Measurements from ENCODE around the gene LHFPL5.

Gene LHFPL5

DNA sequence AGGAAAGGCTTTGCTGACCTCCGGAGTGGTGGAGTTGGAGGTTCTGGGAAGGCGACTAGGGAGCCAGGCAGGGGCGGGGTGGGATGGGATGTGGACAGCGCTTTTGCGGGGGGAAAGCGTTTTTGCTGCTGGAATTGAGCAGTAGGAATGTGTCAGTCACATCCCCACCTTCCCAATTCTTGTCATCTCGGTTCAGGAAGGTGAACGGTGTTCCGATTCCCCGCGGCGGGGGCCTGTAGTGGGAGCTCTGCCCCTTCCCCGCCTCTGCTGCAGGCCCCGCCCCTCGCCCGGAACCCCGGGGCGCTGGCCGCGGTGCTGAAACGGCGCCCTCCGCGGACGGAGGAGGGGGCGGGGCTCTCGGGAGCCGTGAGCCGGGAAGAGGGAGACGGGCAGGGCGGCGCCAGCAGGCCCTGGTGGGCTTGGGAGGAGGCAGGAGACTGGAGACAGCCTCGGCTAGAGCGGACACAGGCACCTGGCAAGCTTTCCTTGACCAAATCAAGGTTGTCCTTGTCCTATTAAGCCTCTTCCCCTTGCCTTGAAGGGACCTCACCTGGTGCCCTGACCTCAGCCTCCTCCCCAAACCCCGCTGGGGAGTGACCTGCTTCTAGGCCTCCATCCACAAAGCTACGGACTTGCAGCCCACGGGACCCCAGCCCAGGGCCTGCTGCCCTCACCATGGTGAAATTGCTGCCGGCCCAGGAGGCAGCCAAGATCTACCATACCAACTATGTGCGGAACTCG is at the start of gene LHFPL5:
Gene LHFPL5 (plus strand): TSS at position 357 of the 741 bp plus-strand sequence. CDS start 319 bp downstream, at position 676.
- DNase-seq = no peak

GRCh38 chr6:35757456-35758123 is 47.6 kb upstream of the LHFPL5 start:
- DNase-seq = no peak

GRCh38 chr6:35759426-35759825 is 45.7 kb upstream of the LHFPL5 start:
- DNase-seq = no peak

- no peak for DNase-seq
Measured at GRCh38 chr6:35765739-35766138, 39.4 kb upstream of the LHFPL5 start.

DNA sequence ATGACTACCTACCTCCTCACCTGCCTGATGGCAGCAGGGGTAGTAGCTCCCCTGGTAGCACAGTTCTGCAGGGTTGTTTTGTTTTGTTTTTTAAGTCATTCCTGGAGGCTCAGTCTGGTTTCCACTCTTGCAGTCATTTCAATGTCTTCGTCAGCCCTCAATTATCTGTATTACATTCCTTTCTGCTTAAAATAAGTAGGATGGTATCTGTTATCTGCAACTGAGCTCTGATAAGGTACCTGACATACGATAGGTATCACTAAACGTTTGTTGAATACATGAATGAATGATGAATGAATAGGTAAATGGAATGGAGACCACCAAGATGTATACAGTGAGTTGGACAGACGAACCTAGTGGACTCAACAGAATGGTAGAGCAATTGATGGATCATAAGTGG is 35.9 kb upstream of the LHFPL5 start:
- no peak for DNase-seq

- no peak for DNase-seq
Measured at GRCh38 chr6:35771343-35771627, 33.9 kb upstream of the LHFPL5 start.

- no peak for DNase-seq
Measured at GRCh38 chr6:35774116-35774794, 30.9 kb upstream of the LHFPL5 start.

GRCh38 chr6:35775031-35775430 is 30.1 kb upstream of the LHFPL5 start:
- no peak for DNase-seq

DNA sequence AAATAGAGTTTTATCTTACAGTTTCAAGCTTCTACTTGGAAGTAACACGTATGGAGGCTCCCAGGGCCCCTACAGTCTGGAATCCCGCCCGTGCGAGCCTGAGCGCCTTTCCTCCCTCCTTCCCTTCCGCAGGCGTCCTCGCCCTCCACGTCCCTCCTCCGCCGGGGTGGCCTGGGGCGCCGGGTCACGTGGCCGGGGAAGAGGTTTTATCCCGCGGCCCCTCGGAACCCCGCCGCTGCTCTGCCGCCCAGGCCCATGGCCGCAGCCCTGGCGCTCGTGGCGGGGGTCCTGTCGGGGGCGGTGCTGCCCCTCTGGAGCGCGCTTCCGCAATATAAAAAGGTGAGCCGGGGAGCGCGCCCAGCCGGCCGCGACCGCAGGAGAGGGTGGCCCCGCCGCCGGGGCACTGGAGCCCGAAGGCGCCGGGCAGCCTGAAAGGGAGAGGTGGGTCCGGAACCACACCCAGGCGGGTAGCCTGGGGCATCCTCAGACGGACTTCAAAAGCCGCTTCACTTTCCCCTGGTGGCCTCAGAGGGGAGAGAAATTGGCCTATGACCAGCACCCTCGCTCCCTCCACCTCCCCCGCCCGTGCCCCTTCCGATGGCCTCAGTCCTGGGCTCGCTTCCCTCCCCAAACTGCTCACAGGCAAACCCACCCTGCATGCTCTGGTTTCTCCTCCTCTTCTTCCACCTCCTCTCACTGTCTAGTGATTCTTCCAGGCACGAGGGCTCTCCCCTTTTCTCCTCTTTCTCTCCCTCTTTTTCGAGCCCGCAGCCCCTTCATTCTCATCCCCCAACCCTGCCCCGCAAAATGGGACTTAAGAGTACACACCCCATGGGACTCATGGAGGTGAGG is 28.6 kb upstream of the LHFPL5 start, which contains the start of gene CLPSL2:
Gene CLPSL2 (plus strand): TSS at position 235 of the 852 bp plus-strand sequence. CDS start 21 bp downstream, at position 256.
- no peak for DNase-seq

- DNase-seq = no peak
Measured at GRCh38 chr6:35777356-35778102, 27.6 kb upstream of the LHFPL5 start.

- no peak for DNase-seq
Measured at GRCh38 chr6:35778437-35778836, 26.7 kb upstream of the LHFPL5 start.

DNA sequence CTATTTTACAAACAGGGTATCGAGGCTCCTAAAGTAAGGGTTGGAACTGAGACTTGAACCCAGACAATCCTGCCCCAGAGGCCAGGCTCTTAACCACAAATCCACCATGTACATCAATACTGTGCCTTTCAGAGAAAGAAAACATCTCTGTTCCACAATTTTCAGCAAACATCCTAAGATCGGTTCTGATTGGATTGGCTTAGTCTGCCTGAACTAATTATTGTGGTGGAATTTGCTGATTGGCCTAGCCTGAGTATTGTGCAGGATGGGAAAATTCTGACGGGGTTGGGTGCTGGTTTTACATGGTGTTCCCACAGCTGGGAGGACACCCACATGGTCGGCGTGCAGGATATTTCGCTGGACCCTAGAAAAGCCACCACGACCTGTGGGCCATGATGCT is 24.4 kb upstream of the LHFPL5 start, which contains the start of gene CLPSL1:
Gene CLPSL1 (plus strand): TSS at position 301 of the 400 bp plus-strand sequence. CDS start 92 bp downstream, at position 393.
- DNase-seq = no peak

DNA sequence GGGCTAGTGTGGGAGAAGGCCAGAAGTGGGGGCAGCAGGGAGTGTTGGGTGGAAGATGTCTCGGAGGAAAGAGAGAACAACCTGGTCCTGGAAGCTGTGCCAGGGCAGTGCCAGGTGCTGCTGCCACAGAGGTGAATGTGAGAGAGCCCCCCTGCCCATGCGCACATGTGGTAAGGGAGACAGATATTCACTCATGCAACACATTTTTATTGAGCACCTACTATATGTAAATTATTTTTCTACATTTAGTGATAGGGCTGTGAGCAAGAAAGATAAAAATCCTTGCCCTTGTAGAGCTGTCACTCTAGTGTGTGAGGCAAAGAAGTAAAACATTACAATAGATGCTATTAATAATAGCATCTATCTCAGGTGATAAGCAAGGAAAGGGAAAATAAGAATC is 23.9 kb upstream of the LHFPL5 start:
- DNase-seq = no peak

DNA sequence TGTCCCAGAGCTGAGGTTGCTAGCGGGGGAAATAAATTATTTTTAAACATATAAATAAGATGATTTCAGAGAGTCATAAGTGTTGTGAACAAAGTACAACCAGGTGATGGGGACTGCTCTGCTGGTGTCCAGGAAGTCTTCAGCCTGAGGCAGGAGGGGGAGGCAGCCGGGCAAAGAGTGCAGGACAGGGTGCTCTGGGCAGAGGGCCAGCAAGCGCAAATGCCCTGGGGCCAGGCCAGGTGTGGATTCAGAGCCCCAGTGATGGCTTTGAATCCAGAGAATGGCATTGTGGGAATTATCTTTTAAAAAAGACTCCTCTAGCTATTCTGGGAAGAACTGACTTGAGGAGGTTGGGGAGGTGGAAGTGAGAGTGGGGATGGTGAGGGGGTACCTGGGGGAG is 22.7 kb upstream of the LHFPL5 start:
- DNase-seq = no peak

GRCh38 chr6:35784200-35784599 is 21.0 kb upstream of the LHFPL5 start:
- no peak for DNase-seq

GRCh38 chr6:35786272-35786671 is 18.9 kb upstream of the LHFPL5 start:
- no peak for DNase-seq

DNA sequence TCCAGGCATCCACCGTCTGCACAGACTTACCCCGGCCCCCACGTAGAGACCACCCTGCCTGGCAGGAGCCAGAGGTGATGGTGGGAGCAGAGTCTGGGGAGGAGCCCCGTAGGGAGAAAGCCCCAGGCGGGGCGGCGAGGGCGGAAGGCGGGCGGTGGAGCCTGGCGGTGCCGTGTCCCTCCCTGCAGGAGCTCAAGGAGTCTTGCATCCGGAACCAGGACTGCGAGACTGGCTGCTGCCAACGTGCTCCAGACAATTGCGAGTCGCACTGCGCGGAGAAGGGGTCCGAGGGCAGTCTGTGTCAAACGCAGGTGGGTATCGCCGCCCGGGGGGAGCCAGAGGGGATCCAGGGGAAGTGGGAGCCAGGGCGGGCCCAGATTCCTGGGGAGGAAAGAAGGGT is 18.3 kb upstream of the LHFPL5 start:
- DNase-seq = no peak

DNA sequence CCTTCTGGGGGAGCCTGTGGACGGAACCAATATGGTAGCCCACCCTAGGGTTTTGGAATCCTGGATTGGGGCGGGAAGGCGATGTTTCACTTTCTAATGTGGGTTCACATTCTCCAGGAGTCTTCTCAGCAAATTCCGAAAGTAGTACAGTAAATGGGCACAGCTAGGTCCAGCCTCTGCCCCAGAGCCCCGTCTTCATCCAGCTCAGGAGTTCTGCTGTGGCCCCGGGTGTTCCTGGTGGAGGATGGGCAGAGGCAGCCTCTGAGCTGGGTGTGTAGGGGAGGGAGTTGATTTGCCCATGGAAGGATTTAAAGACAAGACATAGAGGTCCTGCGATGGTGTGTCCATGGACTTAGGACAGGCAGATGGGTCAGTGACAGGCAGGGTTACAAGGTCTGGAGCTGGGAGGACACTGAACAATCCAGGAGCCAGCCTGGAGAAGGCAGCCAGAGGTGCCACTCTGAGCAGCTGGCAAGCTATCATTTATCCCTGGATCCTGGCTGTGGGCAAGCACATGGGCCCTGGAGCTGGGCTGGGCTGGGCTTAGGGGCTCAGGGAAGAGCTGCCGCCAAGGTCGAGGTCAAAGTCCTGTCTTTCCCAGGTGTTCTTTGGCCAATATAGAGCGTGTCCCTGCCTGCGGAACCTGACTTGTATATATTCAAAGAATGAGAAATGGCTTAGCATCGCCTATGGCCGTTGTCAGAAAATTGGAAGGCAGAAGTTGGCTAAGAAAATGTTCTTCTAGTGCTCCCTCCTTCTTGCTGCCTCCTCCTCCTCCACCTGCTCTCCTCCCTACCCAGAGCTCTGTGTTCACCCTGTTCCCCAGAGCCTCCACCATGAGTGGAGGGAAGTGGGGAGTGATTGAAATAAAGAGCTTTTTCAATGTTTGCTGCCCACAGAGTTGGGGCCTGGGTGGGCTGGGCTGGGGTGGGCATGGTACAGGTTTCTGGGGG is 17.6 kb upstream of the LHFPL5 start:
- no peak for DNase-seq

- DNase-seq = no peak
Measured at GRCh38 chr6:35788423-35788982, 16.6 kb upstream of the LHFPL5 start.

DNA sequence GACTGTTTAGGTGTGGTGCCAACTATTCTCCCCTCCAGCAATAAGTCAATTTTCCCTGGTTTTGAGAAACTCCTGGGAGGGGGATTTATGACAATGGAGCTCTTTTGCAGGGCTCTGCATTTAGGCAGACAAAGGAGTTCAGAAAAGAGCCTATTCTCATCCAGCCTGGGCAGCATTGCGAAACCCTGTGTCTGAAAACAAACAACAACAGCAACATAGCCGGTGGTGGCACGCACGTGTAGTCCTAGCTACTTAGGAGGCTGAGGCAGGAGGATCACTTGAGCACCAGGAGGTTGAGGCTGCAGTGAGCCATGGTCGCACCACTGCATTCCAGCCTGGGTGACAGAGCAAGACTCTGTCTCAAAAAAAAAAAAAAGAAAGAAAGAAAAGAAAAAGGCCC is 14.5 kb upstream of the LHFPL5 start:
- no peak for DNase-seq

Measured in CD4-positive, alpha-beta T cell treated with Interferon gamma for 1 hour (primary cell).